ENCODE data around the gene DUSP16.
"Not testable (repeated sequence)": the region's sequence is repeated elsewhere in the genome, so short reads cannot be mapped to it uniquely, and the experiment has no call there.

Gene DUSP16

DNA sequence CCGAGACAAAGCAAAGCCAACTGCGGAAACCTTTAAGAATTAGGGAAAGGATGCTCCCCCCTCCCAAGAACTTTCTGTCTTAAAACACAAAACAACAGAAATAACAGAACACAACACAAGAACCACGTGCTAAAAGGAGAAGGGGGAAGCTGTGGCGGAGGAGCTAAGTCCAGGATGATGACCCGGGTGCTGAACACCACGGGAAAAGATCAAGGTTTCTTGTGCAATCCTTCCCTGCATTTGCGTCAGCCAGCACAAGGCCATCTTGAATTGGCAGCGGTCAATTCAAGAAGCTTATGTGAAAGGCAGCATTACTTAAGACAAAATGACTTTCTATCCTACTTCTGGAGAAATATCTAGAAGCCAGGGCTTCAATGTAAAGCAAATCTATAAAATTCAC lies 38.0 kb upstream of the DUSP16 start:
- H3K27ac ChIP-seq: no peak overlapping the region
- no peaks in the 10 kb centered on the region for H4K20me1 ChIP-seq (ENCODE audit: insufficient read depth)
- no peak overlapping the region for H2AFZ ChIP-seq (ENCODE audit: low read depth)
- TF ChIP-seq, protein P1, sequence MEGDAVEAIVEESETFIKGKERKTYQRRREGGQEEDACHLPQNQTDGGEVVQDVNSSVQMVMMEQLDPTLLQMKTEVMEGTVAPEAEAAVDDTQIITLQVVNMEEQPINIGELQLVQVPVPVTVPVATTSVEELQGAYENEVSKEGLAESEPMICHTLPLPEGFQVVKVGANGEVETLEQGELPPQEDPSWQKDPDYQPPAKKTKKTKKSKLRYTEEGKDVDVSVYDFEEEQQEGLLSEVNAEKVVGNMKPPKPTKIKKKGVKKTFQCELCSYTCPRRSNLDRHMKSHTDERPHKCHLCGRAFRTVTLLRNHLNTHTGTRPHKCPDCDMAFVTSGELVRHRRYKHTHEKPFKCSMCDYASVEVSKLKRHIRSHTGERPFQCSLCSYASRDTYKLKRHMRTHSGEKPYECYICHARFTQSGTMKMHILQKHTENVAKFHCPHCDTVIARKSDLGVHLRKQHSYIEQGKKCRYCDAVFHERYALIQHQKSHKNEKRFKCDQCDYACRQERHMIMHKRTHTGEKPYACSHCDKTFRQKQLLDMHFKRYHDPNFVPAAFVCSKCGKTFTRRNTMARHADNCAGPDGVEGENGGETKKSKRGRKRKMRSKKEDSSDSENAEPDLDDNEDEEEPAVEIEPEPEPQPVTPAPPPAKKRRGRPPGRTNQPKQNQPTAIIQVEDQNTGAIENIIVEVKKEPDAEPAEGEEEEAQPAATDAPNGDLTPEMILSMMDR (conservative IDR thresholded peaks at IDR 0.05; ENCODE audit: low read depth, low read length): no peak
- no peaks in the 10 kb centered on the region for H3K36me3 ChIP-seq (ENCODE audit: insufficient read depth)
- no peaks in the 10 kb centered on the region for H3K4me1 ChIP-seq (ENCODE audit: low read depth, poor library complexity, severe bottlenecking)
- no peaks in the 10 kb centered on the region for H3K27me3 ChIP-seq (ENCODE audit: insufficient read depth, low read depth)
- no peak overlapping the region for H3K4me2 ChIP-seq
- no peak overlapping the region for H3K4me3 ChIP-seq (IDR thresholded peaks at IDR 0.05; ENCODE audit: insufficient read depth, low read depth, low read length)
- H3K79me2 ChIP-seq (ENCODE audit: insufficient read depth, low read depth): no peaks in the 10 kb centered on the region
- no peak overlapping the region for H3K9ac ChIP-seq

DNA sequence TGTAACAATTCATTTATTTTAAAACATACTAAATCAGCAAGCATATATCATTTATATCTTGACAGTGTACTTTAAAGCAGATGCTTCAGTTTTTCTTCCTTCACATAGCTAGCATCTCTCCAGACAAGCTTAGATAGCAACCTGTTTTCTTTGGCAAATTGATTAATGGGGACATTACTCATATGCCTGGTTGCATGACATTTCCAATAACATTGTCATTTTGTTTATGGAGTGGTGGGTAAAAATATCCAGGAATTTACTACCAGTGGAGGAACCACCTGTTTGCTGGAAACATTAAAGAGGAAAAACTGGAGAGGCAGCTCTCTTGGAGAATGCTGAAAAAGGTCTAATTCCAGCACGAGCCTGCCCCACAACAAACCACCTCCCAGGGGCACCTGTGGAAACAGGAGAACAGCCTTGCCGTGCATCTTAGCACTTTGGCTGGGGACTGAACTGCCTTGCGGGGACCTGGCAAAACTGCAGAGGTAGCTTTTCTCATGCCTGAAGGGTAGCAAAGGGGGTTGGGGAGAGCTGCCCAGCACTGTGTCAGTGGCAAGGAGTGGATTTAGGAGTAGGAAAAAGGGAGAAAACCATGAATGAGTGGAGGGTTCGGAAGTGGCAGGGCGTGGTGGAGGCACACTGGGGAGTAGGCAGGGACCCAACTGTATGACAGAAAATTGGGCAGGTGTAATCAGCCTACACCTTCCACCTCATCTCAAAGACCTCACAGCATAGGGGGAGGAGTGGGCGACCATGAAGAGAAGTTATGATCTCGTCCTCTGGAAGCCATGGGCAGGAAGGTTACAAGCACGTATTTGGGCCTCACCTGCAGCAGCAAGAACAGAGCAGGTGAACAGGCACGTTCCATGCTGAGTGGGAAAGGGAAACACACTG lies 37.3 kb upstream of the DUSP16 start:
- H3K79me2 ChIP-seq (ENCODE audit: insufficient read depth, low read depth): no peaks in the 10 kb centered on the region
- H3K27ac ChIP-seq: no peak overlapping the region
- H3K4me1 ChIP-seq (ENCODE audit: low read depth, poor library complexity, severe bottlenecking): no peaks in the 10 kb centered on the region
- no peaks in the 10 kb centered on the region for H4K20me1 ChIP-seq (ENCODE audit: insufficient read depth)
- no peak overlapping the region for H3K9ac ChIP-seq
- H3K27me3 ChIP-seq (ENCODE audit: insufficient read depth, low read depth): no peaks in the 10 kb centered on the region
- no peak overlapping the region for H3K4me2 ChIP-seq
- no peak overlapping the region for H3K4me3 ChIP-seq (IDR thresholded peaks at IDR 0.05; ENCODE audit: insufficient read depth, low read depth, low read length)
- no peaks in the 10 kb centered on the region for H3K36me3 ChIP-seq (ENCODE audit: insufficient read depth)
- no peak overlapping the region for H2AFZ ChIP-seq (ENCODE audit: low read depth)
- TF ChIP-seq, protein P1 (conservative IDR thresholded peaks at IDR 0.05; ENCODE audit: low read depth, low read length): no peak

DNA sequence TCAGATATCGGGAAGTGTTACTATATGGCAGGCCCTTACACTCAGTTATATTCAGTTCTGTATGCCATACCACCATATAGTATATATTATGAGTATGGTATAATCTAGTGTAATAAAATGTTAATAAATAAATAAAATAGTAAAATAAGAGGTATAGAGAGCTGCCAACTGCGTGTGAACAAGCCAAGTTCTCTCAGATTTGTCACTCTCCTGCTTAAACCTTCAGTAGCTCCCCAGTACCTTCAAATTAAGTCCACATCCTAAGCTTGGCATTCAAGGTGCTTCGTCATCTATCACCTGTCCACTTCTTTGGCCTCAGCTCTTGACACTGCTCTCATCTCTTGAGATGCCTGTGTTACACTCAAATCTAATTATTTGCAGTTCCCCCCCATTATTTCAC lies 36.2 kb upstream of the DUSP16 start:
- Histone ChIP-seq H4K20me1 (ENCODE audit: insufficient read depth) (no peaks in the 10 kb centered on the region), H3K27me3 (ENCODE audit: insufficient read depth, low read depth) (no peaks in the 10 kb centered on the region), H3K4me3 (IDR thresholded peaks at IDR 0.05; ENCODE audit: insufficient read depth, low read depth, low read length) (no peak overlapping the region), H3K4me2 (no peak overlapping the region), H3K9ac (no peak overlapping the region), H3K27ac (no peak overlapping the region), H3K36me3 (ENCODE audit: insufficient read depth) (no peaks in the 10 kb centered on the region), H3K4me1 (ENCODE audit: low read depth, poor library complexity, severe bottlenecking) (no peaks in the 10 kb centered on the region), H3K79me2 (ENCODE audit: insufficient read depth, low read depth) (no peaks in the 10 kb centered on the region), H2AFZ (ENCODE audit: low read depth) (no peak overlapping the region)
- TF ChIP-seq, protein P1 (conservative IDR thresholded peaks at IDR 0.05; ENCODE audit: low read depth, low read length): no peak

DNA sequence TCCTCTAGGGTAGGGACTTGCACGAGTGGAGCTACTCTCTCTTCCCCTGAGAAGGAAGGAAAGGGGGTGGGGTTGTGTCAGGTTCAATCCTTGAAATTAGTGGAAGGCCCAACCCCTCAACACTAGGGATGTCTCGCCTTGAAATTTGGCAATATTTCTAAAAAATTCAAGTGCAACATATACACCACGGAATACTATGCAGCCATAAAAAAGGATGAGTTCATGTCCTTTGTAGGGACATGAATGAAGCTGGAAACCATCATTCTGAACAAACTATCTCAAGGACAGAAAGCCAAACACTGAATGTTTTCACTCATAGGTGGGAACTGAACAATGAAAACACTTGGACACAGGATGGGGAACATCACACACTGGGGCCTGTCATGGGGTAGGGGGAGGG lies 33.9 kb upstream of the DUSP16 start:
- H3K4me3 ChIP-seq (IDR thresholded peaks at IDR 0.05; ENCODE audit: insufficient read depth, low read depth, low read length); H4K20me1 ChIP-seq (ENCODE audit: insufficient read depth); H3K4me1 ChIP-seq (ENCODE audit: low read depth, poor library complexity, severe bottlenecking); H2AFZ ChIP-seq (ENCODE audit: low read depth); H3K36me3 ChIP-seq (ENCODE audit: insufficient read depth); H3K27me3 ChIP-seq (ENCODE audit: insufficient read depth, low read depth); H3K27ac ChIP-seq; H3K4me2 ChIP-seq; H3K79me2 ChIP-seq (ENCODE audit: insufficient read depth, low read depth); H3K9ac ChIP-seq: not testable (repeated sequence)

DNA sequence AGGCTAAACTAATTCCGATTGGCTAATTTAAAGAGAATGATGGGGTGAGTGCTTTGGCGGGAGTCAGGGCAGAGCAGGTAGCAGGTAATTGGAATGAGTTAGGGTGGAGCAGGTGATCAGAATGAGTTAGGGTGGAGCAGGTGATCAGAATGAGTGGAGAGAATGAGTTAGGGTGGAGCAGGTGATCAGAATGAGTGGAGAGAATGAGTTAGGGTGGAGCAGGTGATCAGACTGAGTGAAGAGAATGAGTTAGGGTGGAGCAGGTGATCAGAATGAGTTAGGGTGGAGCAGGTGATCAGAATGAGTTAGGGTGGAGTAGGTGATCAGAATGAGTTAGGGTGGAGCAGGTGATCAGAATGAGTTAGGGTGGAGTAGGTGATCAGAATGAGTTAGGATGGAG lies 33.3 kb upstream of the DUSP16 start:
- H3K27me3 ChIP-seq (ENCODE audit: insufficient read depth, low read depth); H3K79me2 ChIP-seq (ENCODE audit: insufficient read depth, low read depth); H4K20me1 ChIP-seq (ENCODE audit: insufficient read depth); H3K4me1 ChIP-seq (ENCODE audit: low read depth, poor library complexity, severe bottlenecking); H3K4me2 ChIP-seq; H3K9ac ChIP-seq; H3K27ac ChIP-seq; H2AFZ ChIP-seq (ENCODE audit: low read depth); H3K4me3 ChIP-seq (IDR thresholded peaks at IDR 0.05; ENCODE audit: insufficient read depth, low read depth, low read length); H3K36me3 ChIP-seq (ENCODE audit: insufficient read depth): not testable (repeated sequence)
